Measurements from ENCODE around the gene DOCK7. TPM values are rescaled to one million over a fixed set of nuclear protein-coding genes. Genes with fewer than 3 reads are reported as not detected.
A peak's percentile ranks its signal among the peaks of the same experiment; 100 is the strongest.
"Not testable (repeated sequence)": the region's sequence is repeated elsewhere in the genome, so short reads cannot be mapped to it uniquely, and the experiment has no call there.

DOCK7 gene
- total RNA-seq, 1 donor from 2014 or later = 13.4 TPM

- ATAC-seq (ENCODE audit: low read depth) (peak; percentile 40), DNase-seq (no peak)
- Mint-ChIP-seq H3K27ac (no peak overlapping the region), H3K4me3 (no peak overlapping the region), H3K4me1 (peaks cover 12% of the 10 kb centered on the region), H3K36me3 (ENCODE audit: low read depth) (no peaks in the 10 kb centered on the region), H3K9me3 (no peaks in the 10 kb centered on the region), H3K27me3 (no peaks in the 10 kb centered on the region)
- ChIA-PET CTCF (interaction anchor here (2.4 kb wide), 1 partner anchor 24 kb away, joined by 8 read pairs; no protein-coding TSS in a partner anchor), POLR2A (no interaction called here)
- intact Hi-C loops (cut with micrococcal nuclease) = no loop called here
- no peak for TF ChIP-seq CTCF (IDR thresholded peaks at IDR 0.05)
These were observed 34.6 kb upstream of the DOCK7 start for GRCh38 chr1:62722796-62723195.

- Mint-ChIP-seq H3K9me3 (no peaks in the 10 kb centered on the region), H3K27me3 (no peaks in the 10 kb centered on the region), H3K36me3 (ENCODE audit: low read depth) (no peaks in the 10 kb centered on the region), H3K4me1 (peaks cover 12% of the 10 kb centered on the region), H3K4me3 (no peak overlapping the region), H3K27ac (no peak overlapping the region)
- no peak for TF ChIP-seq CTCF (IDR thresholded peaks at IDR 0.05)
- intact Hi-C loops (cut with micrococcal nuclease) = no loop called here
- ChIA-PET POLR2A (no interaction called here), CTCF (no interaction called here)
- DNase-seq = no peak
- no peak for ATAC-seq (ENCODE audit: low read depth)
These were observed 32.9 kb upstream of the DOCK7 start for GRCh38 chr1:62720946-62721554.

GRCh38 chr1:62718400-62718799 lies 30.2 kb upstream of the DOCK7 start:
- H3K36me3 Mint-ChIP-seq (ENCODE audit: low read depth); H3K4me3 Mint-ChIP-seq; H3K27me3 Mint-ChIP-seq; H3K9me3 Mint-ChIP-seq; H3K4me1 Mint-ChIP-seq; intact Hi-C loops (cut with micrococcal nuclease); ATAC-seq (ENCODE audit: low read depth); CTCF ChIA-PET; POLR2A ChIA-PET; DNase-seq; H3K27ac Mint-ChIP-seq: not testable (repeated sequence)

GRCh38 chr1:62717483-62717882 lies 29.3 kb upstream of the DOCK7 start:
- POLR2A ChIA-PET = no interaction called here
- H3K27me3 Mint-ChIP-seq = no peaks in the 10 kb centered on the region
- H3K9me3 Mint-ChIP-seq = no peaks in the 10 kb centered on the region
- no peak for ATAC-seq (ENCODE audit: low read depth)
- CTCF ChIA-PET = no interaction called here
- H3K36me3 Mint-ChIP-seq (ENCODE audit: low read depth) = no peaks in the 10 kb centered on the region
- H3K4me3 Mint-ChIP-seq = no peak overlapping the region
- DNase-seq = no peak
- peaks cover under 1% of the 10 kb centered on the region for H3K4me1 Mint-ChIP-seq
- no peak overlapping the region for H3K27ac Mint-ChIP-seq
- TF ChIP-seq CTCF (IDR thresholded peaks at IDR 0.05) = no peak
- intact Hi-C loops (cut with micrococcal nuclease) = no loop called here

- no peaks in the 10 kb centered on the region for H3K27me3 Mint-ChIP-seq
- H3K27ac Mint-ChIP-seq = no peak overlapping the region
- intact Hi-C loops (cut with micrococcal nuclease) = no loop called here
- no peaks in the 10 kb centered on the region for H3K36me3 Mint-ChIP-seq (ENCODE audit: low read depth)
- no peaks in the 10 kb centered on the region for H3K4me1 Mint-ChIP-seq
- TF ChIP-seq CTCF (IDR thresholded peaks at IDR 0.05) = no peak
- H3K9me3 Mint-ChIP-seq = no peaks in the 10 kb centered on the region
- CTCF ChIA-PET = interaction anchor here (1.0 kb wide), 1 partner anchor 30 kb away, joined by 4 read pairs; no protein-coding TSS in a partner anchor
- POLR2A ChIA-PET = no interaction called here
- DNase-seq (no peak), ATAC-seq (ENCODE audit: low read depth) (no peak)
- no peak overlapping the region for H3K4me3 Mint-ChIP-seq
These were observed 28.2 kb upstream of the DOCK7 start for GRCh38 chr1:62716397-62716796.

All from activated B cell treated with CpG ODN at 0.5 μM for 24 hours (primary cell).